Heart left ventricle (tissue), 13 donors: ENCODE results near the gene GHDC.

Experiments
- CTCF ChIP-seq, 12 donors: fragments of 200-600 bp; sonication (generic) in 4 of 12; IDR thresholded peaks; one replicate each; pipeline versions ENCODE4 v1.5.0 to v1.8.0; 2018 to 2022; ENCODE audit warnings: antibody characterized with exemption in 12 of 12, mild to moderate bottlenecking in 5 of 12
- POLR2A ChIP-seq, 2 donors: fragments of 450-650 bp; IDR thresholded peaks; one replicate each; pipeline ENCODE4 v1.6.1; 2017; ENCODE audit warnings: antibody characterized with exemption in 2 of 2, mild to moderate bottlenecking in 2 of 2, moderate library complexity in 2 of 2
- donor health status: ischemic (EF 13 %, LVEDD 7.1; RV severe dilation, severe dysfunction).
- donor health status: DM: no; HTN: yes; CAD: no.
- donor health status: DM: no; HTN: no; CAD: no.
- donor health status: ischemic (EF 25% LVEDD 6.9; RV normal size, moderate dysfunction).
- donor health status: ischemic (EF 25% LVEDD 5.7; RV mildly dilated, moderate dysfunction).
- donor health status: ischemic (EF 35%, LVEDD 5.7; RV mildly dilated, moderate dysfunction).
- donor health status: nonischemic (EF 11% LVEDD 7.7; RV severe dilation, severe dysfunction).
- donor health status: DM: yes; HTN: yes; CAD: no.
- donor health status: PGD.
- donor health status: ischemic (EF 29% LVEDD 5.4; RV normal size, mild dysfunction).
- donor health status: nonischemic (EF 23%, LVEDD 6.1; RV moderate dilation, normal function).

GRCh38 chr17:42203354-42203753 is 9.1 kb upstream of the GHDC start:
- no peak for TF ChIP-seq POLR2A (IDR thresholded peaks at IDR 0.05)
- TF ChIP-seq CTCF (IDR thresholded peaks at IDR 0.05), result no peak
